GM21526 (cell line): Measurements from ENCODE around the gene SHFL.
A peak's percentile ranks its signal among the peaks of the same experiment; 100 is the strongest.

Source experiments
- ATAC-seq: cut with Tn5 transposase; IDR thresholded peaks from one replicate; pipeline ENCODE4 v1.9.1; 2021; ENCODE audit warnings: moderate library complexity; ENCODE audit not compliant: unreplicated experiment, low FRiP score

The SHFL gene

GRCh38 chr19:10085641-10086590 is at the start of gene SHFL:
TSS of gene SHFL (plus strand) at chr19:10086317. CDS start at chr19:10086428, 111 bp downstream.
- ATAC-seq, result peak; percentile 61

DNA sequence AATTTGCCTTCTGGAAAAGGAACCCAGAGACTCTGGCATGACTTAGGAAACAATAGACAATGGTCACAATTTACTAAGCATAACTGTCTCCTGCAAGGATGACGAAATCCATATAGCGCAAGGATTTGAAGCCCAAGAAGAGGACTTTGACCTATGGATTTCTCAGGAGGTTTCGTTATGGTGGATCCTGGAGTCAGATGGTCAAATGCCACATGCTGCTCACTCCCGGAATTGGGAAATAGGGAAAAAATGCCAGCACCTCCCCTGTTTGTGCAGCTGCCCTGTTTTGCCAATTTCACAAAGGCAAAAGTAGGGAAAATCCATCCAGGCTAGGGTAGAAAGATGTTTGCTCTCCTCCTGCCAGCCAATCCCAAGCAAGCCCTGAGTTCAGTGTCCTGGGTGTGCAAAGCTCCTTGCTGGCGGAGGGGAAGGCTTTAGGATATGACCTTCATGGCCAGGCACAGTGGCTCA is 49.5 kb upstream of the SHFL start:
- ATAC-seq, result no peak

- no peak for ATAC-seq
Measured at GRCh38 chr19:10037367-10037766, 48.8 kb upstream of the SHFL start.

GRCh38 chr19:10037809-10038208 is 48.3 kb upstream of the SHFL start:
- ATAC-seq, result no peak

DNA sequence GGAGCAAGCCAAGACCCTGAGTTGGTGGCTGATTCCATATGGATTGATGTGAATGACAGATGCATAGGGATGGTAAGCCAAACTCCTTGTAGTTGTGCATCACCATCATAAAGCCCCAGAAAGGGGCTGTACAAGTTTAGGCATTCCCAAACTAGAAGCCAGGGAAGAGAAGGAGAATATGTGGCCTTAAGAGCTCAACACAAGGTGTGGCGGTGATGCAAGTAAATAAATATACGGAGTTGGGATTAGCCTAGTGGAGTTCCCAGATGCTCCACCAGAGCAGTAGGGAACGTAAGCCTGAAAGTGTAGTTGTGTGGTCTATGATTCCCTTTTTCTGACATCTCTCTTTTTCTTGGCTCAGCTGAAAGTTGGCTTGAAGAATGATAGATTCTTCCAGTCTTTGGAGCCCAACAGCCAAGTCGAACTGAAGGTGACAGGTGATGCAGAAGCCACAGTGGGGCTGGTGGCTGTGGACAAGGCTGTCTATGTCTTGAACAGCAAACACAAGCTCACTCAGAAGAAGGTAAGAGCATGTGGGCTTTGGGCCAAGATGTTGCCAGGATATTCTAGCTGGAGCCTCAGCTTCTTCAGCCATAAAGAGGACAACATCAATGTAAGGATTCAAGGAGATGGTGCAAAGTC is 42.7 kb upstream of the SHFL start:
- ATAC-seq, result no peak

GRCh38 chr19:10044390-10044789 is 41.7 kb upstream of the SHFL start:
- ATAC-seq, result no peak

DNA sequence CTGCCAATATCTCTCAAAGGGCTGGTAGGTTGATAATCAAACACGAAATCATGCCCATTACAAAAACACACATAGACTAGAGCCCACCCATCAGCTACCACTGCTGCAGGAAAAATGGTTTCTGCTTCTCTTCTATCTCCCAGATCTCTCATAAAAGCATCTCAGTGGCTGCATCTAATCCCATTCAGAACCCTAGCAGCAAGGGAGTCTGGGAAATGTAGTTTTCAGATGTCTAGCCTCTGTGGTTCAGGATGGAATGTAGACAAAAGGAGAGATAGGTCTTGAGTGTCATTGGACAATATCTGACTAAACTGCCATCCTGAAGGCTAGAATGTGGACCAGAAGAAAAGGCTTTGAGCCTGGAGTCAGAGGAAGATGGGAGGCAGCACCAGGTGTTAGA is 40.7 kb upstream of the SHFL start:
- ATAC-seq, result no peak

DNA sequence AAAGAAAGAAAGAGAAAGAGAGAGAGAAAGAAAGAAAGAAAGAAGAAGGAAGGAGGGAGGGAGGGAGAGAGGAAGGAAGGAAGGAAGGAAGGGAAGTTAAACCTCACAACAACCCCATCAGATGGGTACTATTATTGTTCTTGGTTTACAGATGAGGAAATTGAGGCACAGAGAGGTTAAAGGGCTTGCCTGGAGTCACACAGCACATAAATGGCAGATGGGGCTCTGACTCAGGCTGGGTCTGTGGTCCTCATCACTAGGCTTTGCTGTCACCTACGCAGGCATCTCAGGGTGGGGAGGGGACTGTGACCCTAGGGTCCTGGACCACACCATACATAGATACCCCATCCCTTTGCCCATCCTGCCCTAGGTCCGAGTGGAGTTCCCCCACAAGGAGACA is 36.5 kb upstream of the SHFL start:
- ATAC-seq, result no peak

DNA sequence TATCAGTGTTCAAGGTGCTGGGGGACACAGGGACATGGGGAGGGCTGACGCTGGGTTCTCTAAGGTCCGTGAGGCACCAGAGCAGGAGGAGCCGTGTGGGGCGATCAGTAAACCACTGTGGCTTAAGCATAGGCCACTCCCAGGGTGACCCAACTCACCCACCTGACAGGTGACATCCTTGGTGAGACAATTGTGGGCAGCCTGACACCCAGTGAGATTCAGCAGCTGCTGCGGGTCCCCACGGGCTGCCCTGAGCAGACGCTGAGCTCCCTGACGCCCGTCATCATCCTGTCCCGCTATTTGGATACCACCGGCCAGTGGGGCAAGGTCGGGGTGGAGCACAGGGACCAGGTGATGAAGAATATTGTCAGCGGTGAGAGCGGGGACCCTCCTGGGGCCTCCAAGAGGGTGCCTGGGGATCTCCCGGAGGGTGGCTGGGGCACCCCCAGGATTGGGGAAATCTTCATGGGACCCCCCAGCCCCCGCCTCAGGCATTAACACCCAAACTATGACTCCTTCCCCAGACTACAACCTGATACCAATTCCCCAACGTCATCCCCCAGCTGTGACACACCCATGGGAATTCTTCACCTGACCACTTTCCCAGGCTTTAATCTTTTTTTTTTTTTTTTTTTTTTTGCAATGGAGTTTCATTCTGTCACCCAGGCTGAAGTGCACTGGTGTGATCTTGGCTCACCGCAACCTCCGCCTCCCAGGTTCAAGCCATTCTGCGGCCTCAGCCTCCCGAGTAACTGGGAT is 33.3 kb upstream of the SHFL start:
- ATAC-seq, result no peak

GRCh38 chr19:10061717-10062310 is 24.3 kb upstream of the SHFL start:
- no peak for ATAC-seq

GRCh38 chr19:10068205-10068604 is 17.9 kb upstream of the SHFL start:
- no peak for ATAC-seq

- ATAC-seq, result no peak
Measured at GRCh38 chr19:10069046-10069445, 17.1 kb upstream of the SHFL start.

GRCh38 chr19:10070730-10071446 is 15.2 kb upstream of the SHFL start:
- no peak for ATAC-seq

- no peak for ATAC-seq
Measured at GRCh38 chr19:10074153-10074552, 12.0 kb upstream of the SHFL start.

GRCh38 chr19:10076535-10076934 is 9.6 kb upstream of the SHFL start:
- ATAC-seq, result no peak

DNA sequence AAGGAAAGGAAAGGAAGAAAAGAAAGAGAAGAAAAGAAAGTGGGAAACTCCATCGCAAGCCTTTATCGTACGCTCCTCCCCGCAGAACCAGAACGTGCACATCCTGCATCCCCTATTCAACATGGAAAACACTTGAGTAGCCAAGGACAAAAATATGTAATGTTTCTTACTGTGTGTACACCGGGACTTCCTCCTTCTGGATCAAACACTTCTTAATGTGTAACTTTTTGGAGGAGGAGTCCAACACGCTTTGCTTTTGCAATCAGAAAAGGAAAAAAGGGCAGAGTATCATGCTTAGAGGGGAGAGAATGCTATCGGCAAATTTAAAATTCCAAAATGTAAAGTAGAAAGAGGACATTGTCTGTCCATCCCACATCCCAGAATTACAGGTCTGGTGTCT is 7.8 kb upstream of the SHFL start:
- ATAC-seq, result no peak

GRCh38 chr19:10079031-10079453 is 7.1 kb upstream of the SHFL start:
- ATAC-seq, result no peak

DNA sequence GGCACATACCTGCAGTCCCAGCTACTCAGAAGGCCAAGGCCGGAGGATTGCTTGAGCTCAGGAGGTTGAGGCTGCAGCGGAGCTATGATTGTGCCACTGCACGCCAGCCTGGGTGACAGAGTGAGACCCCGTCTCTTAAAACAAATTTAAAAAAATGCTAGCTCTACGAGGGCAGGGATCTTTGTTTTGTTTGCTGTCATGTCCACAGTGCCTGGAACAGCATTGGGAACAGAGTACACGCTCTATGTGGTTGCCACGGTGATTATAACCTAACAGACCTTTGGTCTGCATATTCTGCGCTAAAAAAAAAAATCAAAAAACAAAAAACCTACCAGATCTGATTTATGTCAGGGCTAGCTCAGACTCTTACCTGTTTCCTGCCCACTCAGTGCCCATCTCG is 2.2 kb upstream of the SHFL start:
- ATAC-seq, result no peak

DNA sequence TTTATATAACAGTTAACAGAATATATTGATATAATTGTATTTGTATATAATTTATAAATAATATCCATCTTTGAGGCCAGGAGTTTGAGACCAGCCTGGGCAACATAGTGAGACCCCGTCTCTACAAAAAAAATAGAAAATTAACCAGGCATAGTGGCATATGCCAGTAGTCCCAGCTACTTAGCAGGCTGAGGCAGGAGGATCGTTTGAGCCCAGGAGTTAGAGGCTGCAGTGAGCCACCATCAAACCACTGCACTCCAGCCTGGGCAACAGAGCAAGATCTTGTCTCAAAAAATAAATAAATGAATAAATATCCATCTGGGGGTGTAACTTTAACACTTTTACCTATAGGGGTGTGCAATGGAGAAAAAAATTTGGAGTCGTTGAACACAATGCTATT is 1.3 kb upstream of the SHFL start:
- ATAC-seq, result no peak

- no peak for ATAC-seq
Measured at GRCh38 chr19:10086591-10087192, 575 bp downstream of the SHFL start.
